Left renal cortex interstitium (tissue), 4 donors: ENCODE measurements around the gene HS3ST5. TPM values are rescaled to one million over a fixed set of nuclear protein-coding genes. Genes with fewer than 3 reads are reported as not detected.
"Not testable (repeated sequence)": the region's sequence is repeated elsewhere in the genome, so short reads cannot be mapped to it uniquely, and the experiment has no call there.

Source experiments
- DNase-seq, 4 donors: peaks; one replicate each; pipeline ENCODE4 v3.0.0-alpha.2; 2013; ENCODE audit warnings: low read depth in 4 of 4, low spot score in 2 of 4, missing footprints in 1 of 4
- polyA plus RNA-seq, 4 donors: library from polyadenylated mRNA; unstranded; fragments of 120-200 nt; gene quantifications; one replicate each; pipeline ENCODE4 v1.2.1, GENCODE V29; 2013; ENCODE audit not compliant: insufficient read length in 4 of 4

Gene HS3ST5
- polyA plus RNA-seq, 4 donors, result 0.65 to 0.95 (median 0.76) TPM

DNA sequence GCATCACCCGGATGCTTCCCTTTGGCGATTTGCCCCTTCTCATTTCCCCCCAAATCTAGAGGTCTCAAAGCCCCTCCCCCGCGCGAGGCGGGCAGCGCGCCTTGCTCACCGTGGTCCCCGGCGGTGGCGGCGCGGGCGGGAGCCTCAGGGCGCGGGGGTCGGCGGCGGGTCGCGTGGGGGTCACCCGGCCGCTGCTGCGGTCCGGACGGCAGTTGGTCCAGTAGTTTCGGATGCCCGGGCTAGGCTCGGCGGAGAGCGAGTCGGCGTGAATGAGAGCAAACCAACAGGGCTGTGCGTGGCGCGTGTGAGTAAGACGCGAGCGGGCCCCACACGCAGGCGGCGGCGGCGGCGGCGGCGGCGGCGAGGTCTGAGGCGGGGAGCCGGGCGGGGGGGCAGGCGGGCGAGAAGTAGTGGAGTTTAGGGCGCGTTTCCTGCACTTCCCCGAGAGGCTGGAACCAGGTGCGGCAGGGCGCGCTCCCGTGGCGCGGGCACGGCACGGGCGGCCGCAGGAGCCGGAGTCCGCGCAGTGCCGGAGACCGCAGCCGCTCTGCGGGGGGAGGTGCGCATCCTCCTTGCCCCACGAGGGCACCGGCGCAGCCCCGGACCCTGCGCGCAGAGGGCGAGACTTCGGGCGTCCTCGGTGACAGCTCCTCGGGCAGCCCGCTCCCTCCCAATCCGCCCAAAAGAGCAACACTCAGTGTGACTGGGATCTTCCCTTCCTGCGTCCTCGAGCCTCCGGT, 567 bp downstream of the HS3ST5 start:
- DNase-seq, result peak in 1 of 4 donors; percentile 6

DNA sequence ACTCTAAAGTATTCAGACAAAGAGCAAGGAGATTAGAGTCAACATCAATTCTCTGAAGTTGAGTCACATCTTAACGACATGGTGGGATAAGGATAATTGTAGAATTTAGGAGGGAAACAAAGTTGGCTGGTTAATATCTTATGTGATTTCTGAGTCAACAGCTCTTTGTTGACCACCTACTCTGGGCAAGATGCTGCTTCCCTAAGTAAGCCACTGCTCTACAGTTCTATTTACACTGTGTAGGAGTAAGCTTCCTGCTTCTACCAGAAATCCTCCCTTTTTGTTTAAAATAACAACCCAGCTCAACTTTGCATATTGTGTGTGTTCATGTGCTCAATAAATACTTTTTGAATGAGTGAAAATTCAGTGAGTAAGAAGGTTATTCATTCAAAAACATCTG, 3.1 kb downstream of the HS3ST5 start:
- DNase-seq, result no peak

DNA sequence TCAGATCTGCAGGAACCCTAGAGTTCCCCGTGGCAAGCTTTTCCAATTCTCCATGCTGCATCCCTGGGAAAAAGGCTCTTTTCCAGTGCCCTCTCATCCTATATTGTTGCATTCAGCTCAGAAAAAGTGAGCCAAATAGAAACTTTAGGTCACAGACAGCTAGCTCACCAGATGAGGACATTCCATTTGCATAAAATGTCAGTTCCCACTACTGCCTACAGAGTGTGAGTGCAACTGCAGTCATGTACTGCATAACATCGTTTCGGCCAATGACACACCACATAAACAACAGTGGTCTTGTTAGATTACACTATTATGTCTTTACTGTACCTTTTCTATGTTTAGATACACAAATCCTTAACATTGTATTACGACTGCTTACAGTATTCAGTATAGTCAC, 8.6 kb downstream of the HS3ST5 start:
- no peak for DNase-seq

DNA sequence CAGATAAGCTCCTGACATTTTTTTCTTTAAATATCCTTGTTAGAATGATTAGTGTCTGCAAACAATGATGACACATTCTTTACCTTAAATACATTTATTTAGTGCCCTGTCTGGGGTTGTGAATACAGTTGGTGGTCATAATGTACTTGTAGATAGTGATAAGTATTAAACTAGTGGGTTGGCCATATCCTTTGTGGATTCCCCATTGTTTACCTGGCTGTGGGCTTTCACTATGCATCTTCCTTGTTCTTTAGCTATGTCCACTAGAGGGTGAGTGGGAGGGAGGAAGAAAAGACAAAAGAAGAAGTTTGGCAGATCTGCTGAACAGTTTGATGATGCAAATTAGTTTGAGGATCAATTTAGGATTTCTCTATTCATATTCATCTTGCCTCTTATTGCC, 15.7 kb downstream of the HS3ST5 start:
- DNase-seq, result no peak

DNA sequence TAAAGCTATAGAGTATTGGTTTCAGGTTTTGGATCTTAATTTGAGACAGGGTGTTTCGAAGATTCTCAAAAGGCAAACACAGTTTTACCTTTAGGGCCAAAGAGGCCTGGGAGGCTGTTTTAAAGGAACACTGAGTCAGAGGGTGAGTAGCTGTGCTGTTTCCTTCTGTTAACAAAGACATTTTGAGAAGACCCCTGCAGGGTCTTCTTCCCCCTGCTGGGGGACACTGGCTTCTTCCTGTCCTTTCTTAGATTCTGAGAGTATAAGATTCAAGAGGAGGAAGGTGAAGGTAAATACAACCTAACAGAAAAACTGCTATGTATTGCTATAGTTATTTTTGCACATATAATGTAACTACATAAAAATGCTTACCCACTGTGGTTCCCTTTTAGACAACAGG, 19.0 kb downstream of the HS3ST5 start:
- no peak for DNase-seq

DNA sequence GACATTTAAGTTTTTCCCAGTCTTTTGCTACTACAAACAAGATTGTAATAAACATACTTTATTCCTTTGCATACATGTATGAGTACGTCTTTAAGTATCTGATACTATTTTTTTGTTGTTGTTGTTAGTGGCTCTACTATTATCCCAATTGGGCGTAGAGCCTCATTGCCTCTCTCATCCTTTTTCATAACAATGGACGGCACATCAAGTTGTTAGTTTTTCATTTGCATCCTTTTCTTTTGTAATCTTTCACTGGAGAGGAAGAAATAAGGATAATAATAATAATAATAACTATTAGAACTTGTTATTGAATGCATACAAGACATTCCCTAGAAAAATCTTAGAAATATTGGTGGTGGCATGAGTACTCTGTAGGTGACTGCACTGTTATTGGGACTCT, 23.1 kb downstream of the HS3ST5 start:
- DNase-seq, result no peak

DNA sequence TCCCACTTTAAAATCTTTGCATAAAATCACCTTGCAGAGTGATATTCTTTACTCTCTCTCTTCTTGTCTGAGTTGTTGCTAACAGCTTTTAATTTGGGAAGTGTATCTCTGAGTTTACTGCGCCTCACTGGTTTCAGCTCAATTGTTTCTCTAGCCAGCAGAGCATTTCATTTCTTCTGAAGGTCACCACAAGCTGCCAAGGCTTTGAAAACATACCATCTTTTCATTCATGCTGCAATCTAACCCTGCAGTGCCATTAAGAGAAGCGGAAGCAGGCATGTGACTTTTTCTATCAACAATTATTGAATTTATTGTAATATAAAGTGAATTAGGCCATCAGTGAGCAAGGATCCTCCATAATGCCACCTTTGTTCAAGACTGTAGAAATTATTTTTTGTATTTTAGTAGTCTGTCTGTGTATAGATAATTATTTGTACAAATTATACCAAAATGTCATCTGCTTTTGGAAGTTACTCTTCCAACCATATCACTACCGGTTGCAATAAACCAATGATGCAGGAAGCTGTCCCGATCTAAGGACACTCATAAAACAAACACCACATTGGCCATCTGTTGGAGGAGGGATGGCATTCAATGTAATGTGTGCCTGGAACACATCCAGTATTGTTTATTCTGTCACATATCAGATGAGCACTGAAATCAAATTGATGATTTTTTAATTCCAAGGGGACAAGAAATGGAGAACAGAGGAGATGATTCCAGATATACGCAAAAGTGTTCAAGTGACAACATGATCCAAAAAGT, 26.8 kb downstream of the HS3ST5 start:
- peak in 1 of 4 donors; percentile 16 for DNase-seq

DNA sequence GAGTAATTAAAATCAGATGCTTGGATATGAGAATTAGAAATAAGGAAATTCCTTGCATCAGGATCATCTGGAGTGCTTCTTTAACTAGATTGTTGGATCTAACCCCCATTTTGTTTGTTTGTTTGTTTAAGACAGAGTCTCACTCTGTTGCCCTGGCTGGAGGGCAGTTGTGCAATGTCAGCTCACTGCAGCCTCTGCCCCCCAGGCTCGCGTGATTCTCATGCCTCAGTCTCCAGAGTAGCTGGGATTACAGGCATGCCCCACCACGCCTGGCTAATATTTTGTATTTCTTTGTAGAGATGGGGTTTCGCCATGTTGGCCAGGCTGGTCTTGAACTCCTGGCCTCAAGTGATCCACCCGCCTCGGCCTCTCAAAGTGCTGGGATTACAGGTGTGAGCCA, 29.0 kb downstream of the HS3ST5 start:
- not testable (repeated sequence) for DNase-seq

DNA sequence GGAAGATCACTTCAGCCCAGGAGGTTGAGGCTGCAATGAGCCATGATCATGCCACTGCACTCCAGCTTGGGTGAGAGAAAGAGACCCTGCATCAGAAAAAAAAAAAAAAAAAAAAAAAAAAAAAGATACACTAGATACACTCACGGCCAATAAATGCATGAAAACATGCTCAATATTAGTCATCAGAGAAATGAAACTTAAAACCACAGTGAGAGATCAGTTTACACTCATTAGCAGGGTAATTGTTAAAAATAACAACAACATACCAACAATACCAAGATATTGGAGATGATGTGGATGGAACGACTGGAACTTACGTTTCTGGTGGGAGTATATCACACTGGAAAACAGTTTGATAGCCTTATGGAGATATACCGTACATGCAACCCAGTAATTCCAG, 29.9 kb downstream of the HS3ST5 start:
- no peak for DNase-seq

DNA sequence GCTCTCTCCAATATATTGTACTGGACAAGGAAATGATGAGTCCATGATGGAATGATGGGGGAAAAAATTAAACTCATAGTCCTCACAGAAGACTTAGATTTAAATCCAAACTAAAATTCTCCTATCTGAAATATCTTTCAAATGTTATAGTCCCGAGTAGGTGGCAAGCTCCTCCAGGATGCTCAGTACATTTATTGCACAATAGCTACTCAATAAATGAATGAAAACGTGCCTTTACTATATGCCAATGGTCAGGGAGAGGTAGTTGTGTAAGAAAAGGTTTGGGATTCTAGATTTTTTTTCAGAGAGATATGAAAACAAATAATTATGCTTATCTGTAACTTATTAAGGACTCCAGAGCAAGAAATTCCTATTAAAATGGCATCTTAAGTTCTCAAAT, 32.8 kb downstream of the HS3ST5 start:
- DNase-seq, result no peak

DNA sequence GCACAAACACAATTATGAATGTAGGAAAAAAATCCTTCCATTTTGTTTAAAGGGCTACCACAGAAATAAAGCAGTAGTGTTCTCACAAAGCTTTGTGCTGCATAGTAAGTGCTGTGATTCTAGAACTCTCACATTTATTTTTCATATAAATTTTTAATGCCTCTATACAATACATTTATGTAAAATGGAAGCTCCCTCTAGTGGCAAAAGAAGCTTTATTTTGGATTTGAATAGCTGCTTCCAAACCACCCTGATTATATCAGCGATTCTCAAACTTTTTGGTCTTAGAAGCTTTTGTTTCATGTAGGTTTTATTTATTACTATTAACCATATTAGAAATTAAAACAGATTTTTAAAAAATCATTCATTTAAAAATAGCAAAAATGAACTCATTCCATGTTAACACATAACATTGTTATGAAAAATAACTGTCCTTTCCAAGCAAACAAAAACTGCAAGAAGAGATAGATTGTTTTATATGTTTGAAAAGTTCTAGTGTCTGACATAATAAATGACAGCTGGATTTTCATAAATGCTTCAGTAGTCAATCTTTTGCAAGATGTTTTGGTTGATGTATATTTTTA, 38.4 kb downstream of the HS3ST5 start:
- DNase-seq, result no peak

DNA sequence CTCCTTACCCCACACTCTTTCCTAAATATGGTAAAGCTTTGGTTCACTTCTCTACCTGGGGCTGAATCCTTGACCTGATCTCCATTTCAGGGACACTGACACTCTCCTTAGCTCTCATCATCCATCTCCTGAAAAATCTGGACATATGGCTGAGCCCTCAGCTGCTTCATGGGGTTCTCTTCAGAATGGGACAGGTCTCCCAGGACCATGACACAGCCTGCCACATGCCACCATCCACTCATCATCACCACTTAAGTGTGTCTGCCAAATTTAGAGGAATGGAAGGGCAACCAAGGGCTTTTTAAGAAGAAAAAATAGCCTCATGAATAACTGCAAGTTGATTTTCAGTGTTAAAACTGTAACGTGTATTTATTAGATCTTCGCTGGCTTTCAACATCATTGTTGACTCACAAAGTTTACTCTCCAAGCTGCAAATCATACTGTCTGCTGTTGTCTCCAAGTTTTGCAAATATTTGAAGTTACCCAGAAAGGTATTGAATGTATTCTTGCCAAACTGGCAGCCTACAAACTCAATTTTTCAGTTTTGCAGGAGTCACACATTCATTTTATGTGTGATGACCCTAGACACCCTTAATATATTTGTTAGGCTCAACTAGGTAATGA, 41.1 kb downstream of the HS3ST5 start:
- DNase-seq, result no peak

DNA sequence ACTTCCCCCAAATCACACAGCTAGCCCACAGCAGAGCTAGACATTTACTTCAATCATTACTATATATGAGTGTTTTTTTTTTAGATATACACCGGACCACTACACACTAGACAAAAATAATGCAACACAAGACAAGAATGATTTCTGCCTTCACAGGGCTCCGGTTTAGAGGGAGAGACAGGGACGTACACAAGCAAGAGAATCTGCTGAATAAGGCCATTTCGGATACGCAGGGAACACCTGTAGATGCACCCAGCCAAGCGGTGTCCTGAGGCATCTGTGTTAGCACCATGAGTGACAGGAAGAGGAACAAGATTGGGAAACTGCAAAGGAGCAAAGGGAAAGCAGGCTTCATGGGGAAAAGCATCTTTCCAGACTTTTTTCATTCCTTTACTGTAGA, 45.7 kb downstream of the HS3ST5 start:
- no peak for DNase-seq

DNA sequence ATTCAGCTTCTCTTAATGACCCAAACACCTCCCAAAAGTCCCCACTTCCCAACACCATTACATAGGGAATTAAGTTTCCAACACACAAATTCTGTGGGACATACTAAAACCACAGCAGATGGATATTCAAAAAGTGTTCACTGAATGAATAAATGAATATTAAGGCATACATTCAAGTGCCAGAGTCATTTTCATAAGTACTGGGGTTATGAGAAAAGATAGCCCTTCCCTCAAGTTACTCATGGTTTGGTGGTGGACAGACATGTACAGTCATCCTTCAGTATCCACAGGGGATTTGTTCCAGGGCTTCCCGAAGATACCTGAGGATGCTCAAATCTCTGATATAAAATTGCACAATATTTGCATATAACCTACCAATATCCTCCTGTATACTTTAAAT, 50.4 kb downstream of the HS3ST5 start:
- no peak for DNase-seq

DNA sequence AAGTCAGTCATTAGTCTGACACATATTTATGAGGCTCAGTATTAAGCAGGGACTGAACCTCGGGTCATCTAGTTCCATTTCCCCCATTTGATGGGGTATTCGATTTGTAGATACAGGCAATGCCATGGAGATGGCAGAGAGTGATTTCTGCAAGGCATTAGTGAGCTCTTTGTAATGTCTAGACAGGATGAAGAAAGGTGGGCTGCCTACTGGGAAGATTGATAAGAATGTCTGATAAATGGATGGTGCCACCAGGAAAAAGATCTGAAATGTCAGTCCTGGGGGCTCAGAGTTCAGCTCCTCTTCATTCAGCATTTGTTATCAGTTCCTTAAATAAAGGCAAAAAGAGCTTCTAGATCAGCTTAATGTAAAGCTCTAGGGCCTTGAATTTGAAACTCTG, 51.4 kb downstream of the HS3ST5 start:
- no peak for DNase-seq

DNA sequence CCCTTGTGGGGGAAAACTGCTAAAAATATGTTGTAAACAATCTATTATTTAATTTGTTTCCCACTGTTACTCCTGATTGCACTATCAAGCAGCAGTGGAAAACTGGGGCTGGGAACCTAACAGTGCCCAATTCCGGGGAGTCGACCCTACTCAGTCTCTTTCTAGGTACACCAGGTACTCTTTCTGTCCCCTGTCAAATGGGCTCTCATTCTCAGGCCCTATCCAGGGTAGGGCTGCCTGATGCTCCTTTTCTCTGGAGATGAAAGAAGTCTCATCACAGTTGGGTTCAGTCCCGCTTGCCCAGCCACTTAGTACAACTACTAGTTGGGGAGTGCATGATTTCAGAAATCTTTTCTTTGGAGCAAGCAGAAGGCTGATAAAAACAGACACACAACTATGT, 52.0 kb downstream of the HS3ST5 start:
- no peak for DNase-seq

DNA sequence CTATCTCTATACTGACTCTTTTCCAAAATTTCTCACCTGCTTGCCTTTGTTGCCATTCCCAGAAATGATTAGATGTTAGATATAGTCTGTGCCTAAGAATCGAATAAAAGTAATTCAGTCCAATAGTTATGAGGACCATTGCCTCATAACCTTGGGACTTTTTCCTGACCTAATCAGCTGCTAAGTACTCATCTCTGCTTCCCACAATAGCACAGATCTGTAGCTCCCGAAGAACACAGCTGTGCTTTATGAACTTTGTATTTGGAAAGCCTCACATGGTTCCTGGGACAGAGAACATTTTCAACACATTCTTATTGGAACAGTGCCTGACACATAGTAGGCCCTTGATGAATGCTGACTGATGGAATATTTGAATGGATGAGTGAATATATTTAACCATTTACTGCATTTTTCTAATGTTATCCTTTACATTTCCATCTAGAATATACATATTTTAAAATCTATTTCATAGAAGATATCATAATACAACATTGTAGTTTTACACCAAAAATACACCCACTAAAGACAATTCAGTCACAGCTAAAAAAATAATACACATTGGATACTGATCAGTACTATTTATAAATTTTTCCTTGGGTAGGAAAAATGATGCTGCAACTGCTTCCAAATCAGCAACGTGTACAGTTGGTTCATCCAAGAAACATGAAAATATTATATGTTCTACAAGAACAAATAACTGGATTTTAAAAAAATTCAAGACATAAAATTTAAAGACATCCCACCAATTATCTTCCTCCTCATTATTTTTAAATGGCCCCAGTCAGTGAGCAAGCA, 53.9 kb downstream of the HS3ST5 start:
- no peak for DNase-seq

DNA sequence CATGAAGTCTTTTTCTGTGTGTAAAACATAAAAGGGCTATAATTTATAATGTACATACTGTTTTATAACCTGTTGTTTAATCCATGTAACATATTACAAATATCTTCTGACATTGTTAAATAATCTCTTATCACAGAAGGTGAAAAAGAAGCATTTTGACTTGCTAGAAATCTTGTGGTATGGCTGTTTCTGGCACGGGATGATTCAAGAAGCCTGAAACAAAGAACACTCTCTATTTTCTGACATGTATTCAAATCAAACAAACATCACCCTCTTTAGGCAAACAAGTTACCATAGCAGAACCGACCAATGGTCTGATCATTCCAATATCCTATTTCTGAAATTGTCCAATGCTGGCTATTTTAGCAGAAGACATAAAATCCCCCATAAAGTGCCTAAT, 55.4 kb downstream of the HS3ST5 start:
- no peak for DNase-seq

DNA sequence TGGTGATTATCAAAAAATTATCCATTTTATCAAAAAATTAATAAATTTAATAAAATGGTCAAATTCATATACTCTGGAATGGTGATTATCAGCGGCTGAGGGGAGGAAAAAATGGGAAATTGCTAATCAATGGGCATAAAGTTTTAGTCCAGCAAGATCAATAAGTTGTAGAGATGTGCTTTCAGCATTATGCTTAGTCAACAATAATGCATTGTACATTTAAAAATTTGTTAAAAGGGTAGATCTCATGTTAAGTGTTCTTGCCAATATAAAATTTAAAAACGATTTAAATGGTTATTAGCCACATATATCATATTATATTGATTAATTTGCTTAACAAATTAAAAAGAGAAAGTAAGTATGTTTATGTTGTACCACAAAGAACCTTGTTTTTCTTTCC, 56.6 kb downstream of the HS3ST5 start:
- no peak for DNase-seq

DNA sequence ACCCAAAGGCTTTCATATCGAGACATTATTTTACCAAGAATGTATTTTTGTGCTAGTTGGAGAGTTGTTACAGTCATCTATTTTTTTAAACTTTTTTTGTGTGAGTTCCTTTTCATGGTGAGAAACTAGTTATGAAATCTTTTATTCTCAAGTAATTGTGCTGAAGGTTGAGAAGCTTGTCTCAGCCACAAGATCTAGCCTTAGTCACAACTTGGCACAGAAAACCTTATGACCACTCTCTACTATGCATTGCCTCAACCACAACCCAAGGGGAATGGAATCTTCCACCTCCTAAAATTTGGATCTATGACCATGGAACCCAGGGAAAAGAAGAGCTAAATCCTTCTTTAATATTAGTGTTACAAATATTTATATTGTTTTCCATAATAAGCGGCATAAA, 58.5 kb downstream of the HS3ST5 start:
- no peak for DNase-seq

DNA sequence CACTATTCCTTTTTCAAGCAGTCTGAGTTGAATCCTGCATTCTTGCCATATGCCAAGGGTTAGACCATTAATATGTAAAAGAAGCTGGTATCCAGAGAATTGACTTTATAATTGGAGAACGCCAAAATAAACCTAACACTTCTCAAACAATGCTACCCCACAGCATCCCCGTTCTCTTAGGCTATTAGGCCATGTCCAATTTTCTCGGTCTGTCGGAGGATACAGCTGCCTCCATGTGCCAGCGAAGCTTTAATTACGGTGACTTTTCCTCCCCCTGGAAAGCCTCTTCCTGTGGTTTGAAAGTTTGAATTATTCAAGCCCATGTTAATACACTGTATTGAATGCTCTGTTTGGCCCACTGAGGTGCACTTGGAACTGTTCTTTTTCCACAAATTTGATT, 60.5 kb downstream of the HS3ST5 start:
- no peak for DNase-seq
